Fibroblast of lung (primary cell): ENCODE measurements around the gene PPP2R2D. TPM values are rescaled to one million over a fixed set of nuclear protein-coding genes. Genes with fewer than 3 reads are reported as not detected.
"Not testable (repeated sequence)": the region's sequence is repeated elsewhere in the genome, so short reads cannot be mapped to it uniquely, and the experiment has no call there.

Experiments
- DNase-seq, 2 donors: peaks; one replicate each; pipeline versions ENCODE4 v3.0.0 to v3.0.0-alpha.2; 2010; ENCODE audit warnings: low read depth in 2 of 2
- H2AFZ ChIP-seq: 2 replicates; pipeline ENCODE4 v1.5.1; 2012; ENCODE audit warnings: low read length, control low read depth, inconsistent platforms
- H3K27ac ChIP-seq: 2 replicates; pipeline ENCODE4 v1.5.1; 2011; ENCODE audit warnings: low read length, control low read depth; ENCODE audit not compliant: insufficient read depth
- H3K27me3 ChIP-seq: 2 replicates; pipeline ENCODE4 v1.5.1; 2011; ENCODE audit warnings: mild to moderate bottlenecking, low read length; ENCODE audit not compliant: control insufficient read depth, insufficient read depth
- H3K36me3 ChIP-seq: 2 replicates; pipeline ENCODE4 v1.5.1; 2011; ENCODE audit warnings: low read length; ENCODE audit not compliant: control insufficient read depth, insufficient read depth
- H3K4me1 ChIP-seq: 2 replicates; pipeline ENCODE4 v1.5.1; 2011; ENCODE audit warnings: low read length; ENCODE audit not compliant: control insufficient read depth, insufficient read depth; ENCODE audit errors: extremely low read depth
- H3K4me2 ChIP-seq: 2 replicates; pipeline ENCODE4 v1.5.1; 2011; ENCODE audit warnings: low read length, control low read depth; ENCODE audit not compliant: insufficient read depth; ENCODE audit errors: extremely low read depth
- H3K4me3 ChIP-seq, 4 experiments: fragments of 200-600 bp in 1 of 4; sonication (generic) in 1 of 4; replicated peaks in 1 of 4; 2 replicates each; pipeline ENCODE4 v1.5.1; 2011 to 2016; ENCODE audit warnings: low read length in 4 of 4, low read depth in 3 of 4, mild to moderate bottlenecking in 3 of 4, control low read depth in 2 of 4, inconsistent platforms in 1 of 4, mixed read lengths in 1 of 4; ENCODE audit not compliant: insufficient read depth in 1 of 4; ENCODE audit errors: control extremely low read depth in 1 of 4
- H3K79me2 ChIP-seq: 2 replicates; pipeline ENCODE4 v1.5.1; 2012; ENCODE audit warnings: mild to moderate bottlenecking, low read length, inconsistent platforms; ENCODE audit not compliant: control insufficient read depth, insufficient read depth
- H3K9ac ChIP-seq: 2 replicates; pipeline ENCODE4 v1.5.1; 2011; ENCODE audit warnings: mild to moderate bottlenecking, low read length, control low read depth; ENCODE audit not compliant: insufficient read depth
- H3K9me3 ChIP-seq: 2 replicates; pipeline ENCODE4 v1.5.1; 2012; ENCODE audit warnings: low read depth, low read length; ENCODE audit not compliant: control insufficient read depth, insufficient read depth
- H4K20me1 ChIP-seq: 2 replicates; pipeline ENCODE4 v1.5.1; 2011; ENCODE audit warnings: low read length; ENCODE audit not compliant: control insufficient read depth, insufficient read depth; ENCODE audit errors: extremely low read depth
- EZH2 ChIP-seq: IDR thresholded peaks from 2 replicates; pipeline ENCODE4 v1.5.1; 2012; ENCODE audit warnings: low read length, control low read depth, mild to moderate bottlenecking; ENCODE audit errors: missing control alignments
- polyA plus RNA-seq, 2 donors: library from polyadenylated mRNA; depleted of rRNA in 1 of 2; stranded (reverse) in 1 of 2; unstranded in 1 of 2; fragments of >200 nt; gene quantifications; 2 replicates each; pipeline ENCODE4 v1.2.1, GENCODE V29; 2011 to 2012; ENCODE audit warnings: missing spikeins in 1 of 2
- total RNA-seq: library from RNA; depleted of rRNA; stranded (reverse); fragments of >200 nt; gene quantifications from 2 replicates; pipeline ENCODE4 v1.2.1, GENCODE V29; 2014
- TF ChIP-seq, protein P1 (sequence below), 2 donors: IDR thresholded peaks in 1 of 2; conservative IDR thresholded peaks in 1 of 2; 1 replicate in 1 of 2; 2 replicates in 1 of 2; pipeline ENCODE4 v1.5.1; 2011 to 2012; ENCODE audit warnings: low read length in 2 of 2, control low read depth in 1 of 2, inconsistent platforms in 1 of 2, low read depth in 1 of 2, mild to moderate bottlenecking in 1 of 2

The PPP2R2D gene
- total and polyA plus RNA-seq, 2 donors (not counting 1 experiment from before 2014, with no cell fraction given), result 23.3 to 25.4 TPM

DNA sequence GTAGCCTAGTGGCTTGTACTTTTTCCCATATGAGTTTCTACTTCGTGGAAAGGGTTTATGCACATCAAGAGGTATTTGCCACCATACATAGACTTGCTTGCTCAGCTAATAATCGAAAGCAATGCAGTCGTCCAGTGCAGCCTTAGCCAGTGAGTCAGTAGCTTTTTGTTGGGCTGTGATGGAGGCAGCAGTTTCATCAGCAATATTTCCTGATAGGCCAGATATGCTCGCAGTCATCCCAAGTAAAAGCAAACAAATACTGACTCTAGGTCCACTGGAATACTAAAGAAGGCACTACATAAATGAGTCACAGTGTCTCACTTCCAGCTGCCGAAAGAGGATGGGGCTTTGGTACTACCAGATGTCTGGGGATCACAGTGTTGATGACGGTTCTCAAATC, 83.0 kb downstream of the PPP2R2D start:
- H3K4me2 ChIP-seq, result no peak overlapping the region
- H2AFZ ChIP-seq, result no peak overlapping the region
- TF ChIP-seq, protein P1, sequence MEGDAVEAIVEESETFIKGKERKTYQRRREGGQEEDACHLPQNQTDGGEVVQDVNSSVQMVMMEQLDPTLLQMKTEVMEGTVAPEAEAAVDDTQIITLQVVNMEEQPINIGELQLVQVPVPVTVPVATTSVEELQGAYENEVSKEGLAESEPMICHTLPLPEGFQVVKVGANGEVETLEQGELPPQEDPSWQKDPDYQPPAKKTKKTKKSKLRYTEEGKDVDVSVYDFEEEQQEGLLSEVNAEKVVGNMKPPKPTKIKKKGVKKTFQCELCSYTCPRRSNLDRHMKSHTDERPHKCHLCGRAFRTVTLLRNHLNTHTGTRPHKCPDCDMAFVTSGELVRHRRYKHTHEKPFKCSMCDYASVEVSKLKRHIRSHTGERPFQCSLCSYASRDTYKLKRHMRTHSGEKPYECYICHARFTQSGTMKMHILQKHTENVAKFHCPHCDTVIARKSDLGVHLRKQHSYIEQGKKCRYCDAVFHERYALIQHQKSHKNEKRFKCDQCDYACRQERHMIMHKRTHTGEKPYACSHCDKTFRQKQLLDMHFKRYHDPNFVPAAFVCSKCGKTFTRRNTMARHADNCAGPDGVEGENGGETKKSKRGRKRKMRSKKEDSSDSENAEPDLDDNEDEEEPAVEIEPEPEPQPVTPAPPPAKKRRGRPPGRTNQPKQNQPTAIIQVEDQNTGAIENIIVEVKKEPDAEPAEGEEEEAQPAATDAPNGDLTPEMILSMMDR (conservative IDR thresholded peaks at IDR 0.05 in 1 of 2, IDR thresholded peaks at IDR 0.05 in 1 of 2; ENCODE audit: low read depth in 1 of 2, low read length in 2 of 2), result no peak
- no peak for TF ChIP-seq EZH2

DNA sequence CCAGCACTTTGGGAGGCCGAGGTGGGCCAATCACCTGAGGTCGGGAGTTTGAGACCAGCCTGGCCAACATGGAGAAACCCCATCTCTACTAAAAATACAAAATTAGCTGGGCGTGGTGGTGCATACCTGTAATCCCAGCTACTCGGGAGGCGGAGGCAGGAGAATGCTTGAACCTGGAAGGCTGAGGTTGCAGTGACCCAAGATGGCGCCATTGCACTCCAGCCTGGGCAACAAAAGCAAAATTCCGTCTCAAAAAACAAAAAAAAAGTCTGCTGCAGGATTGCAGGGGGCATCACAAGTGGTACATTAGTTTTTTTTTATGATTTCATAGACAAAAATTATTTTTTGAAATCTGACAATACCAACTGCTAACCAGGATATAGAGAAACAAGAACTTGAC, 86.0 kb downstream of the PPP2R2D start:
- not testable (repeated sequence) for DNase-seq, H3K27me3 ChIP-seq, H3K79me2 ChIP-seq, H2AFZ ChIP-seq, H3K9ac ChIP-seq, H3K27ac ChIP-seq, H3K4me1 ChIP-seq, H3K4me2 ChIP-seq, H3K9me3 ChIP-seq, H3K36me3 ChIP-seq, H4K20me1 ChIP-seq, H3K4me3 ChIP-seq

More for the DNA sequence above, 83.0 kb downstream of the PPP2R2D start:
- peak; percentile 92 to 95 for DNase-seq
- no peak overlapping the region for H3K27ac ChIP-seq
- no peak overlapping the region for H3K4me3 ChIP-seq
- no peaks in the 10 kb centered on the region for H4K20me1 ChIP-seq
- no peaks in the 10 kb centered on the region for H3K36me3 ChIP-seq
- H3K9me3 ChIP-seq, result no peaks in the 10 kb centered on the region
- H3K4me1 ChIP-seq, result peaks cover 3% of the 10 kb centered on the region
- no peak overlapping the region for H3K9ac ChIP-seq
- no peaks in the 10 kb centered on the region for H3K27me3 ChIP-seq
- H3K79me2 ChIP-seq, result peaks cover 27% of the 10 kb centered on the region

DNA sequence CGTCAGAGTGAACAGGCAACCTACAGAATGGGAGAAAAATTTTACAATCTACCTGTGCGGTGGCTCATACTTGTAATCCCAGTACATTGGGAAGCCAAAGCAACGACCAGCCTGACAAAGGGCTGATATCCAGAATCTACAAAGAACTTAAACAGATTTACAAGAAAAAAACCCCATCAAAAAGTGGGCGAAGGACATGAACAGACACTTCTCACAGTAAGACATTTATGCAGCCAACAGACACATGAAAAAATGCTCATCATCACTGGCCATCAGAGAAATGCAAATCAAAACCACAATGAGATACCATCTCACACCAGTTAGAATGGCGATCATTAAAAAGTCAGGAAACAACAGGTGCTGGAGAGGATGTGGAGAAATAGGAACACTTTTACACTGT, 86.5 kb downstream of the PPP2R2D start:
- H3K9me3 ChIP-seq, H3K27ac ChIP-seq, H3K36me3 ChIP-seq, H3K4me2 ChIP-seq, H3K79me2 ChIP-seq, H4K20me1 ChIP-seq, H3K9ac ChIP-seq, H2AFZ ChIP-seq, DNase-seq, H3K27me3 ChIP-seq, H3K4me3 ChIP-seq, H3K4me1 ChIP-seq: not testable (repeated sequence)

DNA sequence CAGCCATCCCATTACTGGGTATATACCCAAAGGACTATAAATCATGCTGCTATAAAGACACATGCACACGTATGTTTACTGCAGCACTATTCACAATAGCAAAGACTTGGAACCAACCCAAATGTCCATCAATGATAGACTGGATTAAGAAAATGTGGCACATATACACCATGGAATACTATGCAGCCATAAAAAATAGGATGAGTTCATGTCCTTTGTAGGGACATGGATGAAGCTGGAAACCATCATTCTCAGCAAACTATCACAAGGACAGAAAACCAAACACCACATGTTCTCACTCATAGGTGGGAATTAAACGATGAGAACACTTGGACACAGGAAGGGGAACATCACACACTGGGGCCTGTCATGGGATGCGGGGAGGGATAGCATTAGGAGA, 87.0 kb downstream of the PPP2R2D start:
- H3K9ac ChIP-seq, H3K27me3 ChIP-seq, H3K9me3 ChIP-seq, H3K79me2 ChIP-seq, H4K20me1 ChIP-seq, H3K4me1 ChIP-seq, DNase-seq, H3K4me2 ChIP-seq, H3K36me3 ChIP-seq, H3K27ac ChIP-seq, H3K4me3 ChIP-seq, H2AFZ ChIP-seq: not testable (repeated sequence)
